CD14-positive monocyte (primary cell): ENCODE measurements around the gene INO80C. TPM values are rescaled to one million over a fixed set of nuclear protein-coding genes. Genes with fewer than 3 reads are reported as not detected.

Experiments used
- DNase-seq, 3 donors: peaks; one replicate each; pipeline ENCODE4 v3.0.0-alpha.2; 2011 to 2022
- H2AFZ ChIP-seq: 2 replicates; pipeline ENCODE4 v1.6.0; 2012; ENCODE audit warnings: mild to moderate bottlenecking, low read depth, low read length, inconsistent platforms; ENCODE audit not compliant: insufficient read depth, poor library complexity, severe bottlenecking
- H3K27ac ChIP-seq, 2 donors: 1 replicate in 1 of 2; 2 replicates in 1 of 2; pipeline ENCODE4 v1.5.1; 2012 to 2013; ENCODE audit warnings: low read length in 2 of 2, control low read depth in 1 of 2, inconsistent platforms in 1 of 2, low read depth in 1 of 2, mild to moderate bottlenecking in 1 of 2
- H3K27me3 ChIP-seq, 2 donors: one replicate each; pipeline versions ENCODE4 v1.6.0 to v1.6.1; 2011 to 2013; ENCODE audit warnings: low read length in 2 of 2; ENCODE audit not compliant: control insufficient read depth in 2 of 2, insufficient read depth in 2 of 2
- H3K36me3 ChIP-seq, 2 donors: replicated peaks in 1 of 2; 1 replicate in 1 of 2; 2 replicates in 1 of 2; pipeline versions ENCODE4 v1.5.1 to v1.6.1; 2012 to 2013; ENCODE audit warnings: low read length in 2 of 2, control low read depth in 1 of 2, inconsistent platforms in 1 of 2, mild to moderate bottlenecking in 1 of 2; ENCODE audit not compliant: insufficient read depth in 2 of 2, control insufficient read depth in 1 of 2
- H3K4me1 ChIP-seq, 2 donors: 1 replicate in 1 of 2; 2 replicates in 1 of 2; pipeline versions ENCODE4 v1.5.1 to v1.6.1; 2012 to 2013; ENCODE audit warnings: low read length in 2 of 2, control low read depth in 1 of 2, inconsistent platforms in 1 of 2, mild to moderate bottlenecking in 1 of 2, moderate library complexity in 1 of 2; ENCODE audit not compliant: insufficient read depth in 2 of 2, control insufficient read depth in 1 of 2
- H3K4me2 ChIP-seq: replicated peaks from 2 replicates; pipeline ENCODE3; 2012; ENCODE audit warnings: low read length, moderate library complexity, mild to moderate bottlenecking; ENCODE audit not compliant: poor library complexity, severe bottlenecking; ENCODE audit errors: extremely low read depth
- H3K4me3 ChIP-seq, 3 experiments: fragments of 200-600 bp in 1 of 3; sonication (generic) in 1 of 3; replicated peaks in 1 of 3; 1 replicate in 2 of 3; 2 replicates in 1 of 3; pipeline ENCODE4 v1.5.1; 2011 to 2013; ENCODE audit warnings: low read length in 3 of 3, mild to moderate bottlenecking in 3 of 3, control low read depth in 2 of 3, low read depth in 2 of 3, inconsistent platforms in 1 of 3, moderate library complexity in 1 of 3
- H3K79me2 ChIP-seq: 2 replicates; pipeline ENCODE4 v1.6.0; 2012; ENCODE audit warnings: mild to moderate bottlenecking, control low read depth, inconsistent platforms, low read length, moderate library complexity; ENCODE audit not compliant: insufficient read depth
- H3K9ac ChIP-seq: 2 replicates; pipeline ENCODE4 v1.6.0; 2017; ENCODE audit warnings: low read length, mild to moderate bottlenecking; ENCODE audit not compliant: insufficient read depth, poor library complexity, severe bottlenecking
- H3K9me3 ChIP-seq, 2 donors: replicated peaks in 1 of 2; 1 replicate in 1 of 2; 2 replicates in 1 of 2; pipeline versions ENCODE4 v1.5.1 to v1.6.1; 2012 to 2013; ENCODE audit warnings: low read length in 2 of 2, control low read depth in 1 of 2; ENCODE audit not compliant: control insufficient read depth in 1 of 2, insufficient read depth in 1 of 2
- H4K20me1 ChIP-seq: 2 replicates; pipeline ENCODE4 v1.6.0; 2012; ENCODE audit warnings: mild to moderate bottlenecking, low read length, control low read depth, moderate library complexity; ENCODE audit not compliant: insufficient read depth
- H3K27ac Mint-ChIP-seq, 7 donors: one replicate each; pipeline ENCODE4 v1.8.0; 2020; ENCODE audit warnings: mild to moderate bottlenecking in 7 of 7, mixed read lengths in 7 of 7, moderate library complexity in 6 of 7, inconsistent platforms in 2 of 7
- H3K27me3 Mint-ChIP-seq, 3 donors: one replicate each; pipeline ENCODE4 v1.8.0; 2021 to 2022; ENCODE audit warnings: low read depth in 3 of 3, mild to moderate bottlenecking in 3 of 3, mixed read lengths in 3 of 3, moderate library complexity in 3 of 3, inconsistent platforms in 1 of 3
- H3K36me3 Mint-ChIP-seq, 2 donors: one replicate each; pipeline ENCODE4 v1.8.0; 2020; ENCODE audit warnings: mixed read lengths in 2 of 2, inconsistent platforms in 1 of 2, mild to moderate bottlenecking in 1 of 2
- H3K4me1 Mint-ChIP-seq: one replicate; pipeline ENCODE4 v1.8.0; 2020; ENCODE audit warnings: mild to moderate bottlenecking, mixed read lengths
- H3K4me3 Mint-ChIP-seq, 2 donors: one replicate each; pipeline ENCODE4 v1.8.0; 2020; ENCODE audit warnings: mild to moderate bottlenecking in 2 of 2, mixed read lengths in 2 of 2, moderate library complexity in 1 of 2
- H3K9me3 Mint-ChIP-seq, 7 donors: one replicate each; pipeline ENCODE4 v1.8.0; 2020 to 2022; ENCODE audit warnings: mixed read lengths in 7 of 7, mild to moderate bottlenecking in 6 of 7, moderate library complexity in 6 of 7, inconsistent platforms in 2 of 7
- CTCF ChIP-seq: fragments of 200-600 bp; IDR thresholded peaks from one replicate; pipeline ENCODE4 v1.8.0; 2022; ENCODE audit warnings: antibody characterized with exemption, mild to moderate bottlenecking
- WGBS: methylation state at CpG from one replicate; pipeline ENCODE4 v1.1.5; 2013; ENCODE audit warnings: missing lambda C conversion rate; ENCODE audit not compliant: insufficient coverage; 5-methylcytosine and 5-hydroxymethylcytosine counted together
- intact Hi-C, 2 donors: fragments of 100-400 bp; cut with micrococcal nuclease; formaldehyde crosslinking; loops; one replicate each; pipeline versions ENCODE4 v1.15.0 to v1.15.1; 2023
- polyA plus RNA-seq, 3 donors: library from polyadenylated mRNA; depleted of rRNA in 1 of 3; unstranded in 2 of 3; stranded (reverse) in 1 of 3; fragments of 300-500 nt in 2 of 3; fragments of >200 nt in 1 of 3; fragmentation: Illumina TruSeq in 2 of 3; gene quantifications; 1 replicate in 2 of 3; 2 replicates in 1 of 3; pipeline ENCODE4 v1.2.3, GENCODE V29; 2012 to 2021

INO80C gene
- polyA plus RNA-seq, 3 donors, result 17.7 to 27.9 (median 22.3) TPM

- Histone ChIP-seq H3K79me2 (no peaks in the 10 kb centered on the region), H3K4me2 (no peak overlapping the region), H4K20me1 (no peaks in the 10 kb centered on the region), H3K27me3 (no peaks in the 10 kb centered on the region), H3K4me1 (no peaks in the 10 kb centered on the region), H3K9ac (no peak overlapping the region), H3K4me3 (no peak overlapping the region), H3K36me3 (no peaks in the 10 kb centered on the region), H2AFZ (no peak overlapping the region), H3K9me3 (no peaks in the 10 kb centered on the region), H3K27ac (no peak overlapping the region)
- H3K9me3 Mint-ChIP-seq, result peaks cover 0 to 5% (median 3%) of the 10 kb centered on the region in 7 donors
- TF ChIP-seq CTCF, result no peak
- no peak overlapping the region for H3K4me3 Mint-ChIP-seq
- H3K36me3 Mint-ChIP-seq, result no peaks in the 10 kb centered on the region
- intact Hi-C loops, result no loop called here
- no peak overlapping the region for H3K27ac Mint-ChIP-seq
- no peaks in the 10 kb centered on the region for H3K4me1 Mint-ChIP-seq
- peaks cover 0 to 4% (median 2%) of the 10 kb centered on the region in 3 donors for H3K27me3 Mint-ChIP-seq
- DNase-seq, result no peak
Measured at GRCh38 chr18:35542356-35542755, 44.6 kb upstream of the INO80C start.

- H3K4me1 Mint-ChIP-seq, result no peaks in the 10 kb centered on the region
- H3K9ac ChIP-seq, result no peak overlapping the region
- no peaks in the 10 kb centered on the region for H3K79me2 ChIP-seq
- TF ChIP-seq CTCF, result no peak
- H3K27me3 Mint-ChIP-seq, result peaks cover 0 to 5% (median 0%) of the 10 kb centered on the region in 3 donors
- H3K4me1 ChIP-seq, result no peaks in the 10 kb centered on the region
- peaks cover 6 to 9% of the 10 kb centered on the region in 2 donors for H3K9me3 ChIP-seq
- peaks cover 8 to 25% (median 15%) of the 10 kb centered on the region in 7 donors for H3K9me3 Mint-ChIP-seq
- H2AFZ ChIP-seq, result no peak overlapping the region
- H3K27me3 ChIP-seq, result no peaks in the 10 kb centered on the region
- no peak overlapping the region for H3K4me2 ChIP-seq
- intact Hi-C loops, result no loop called here
- 100% methylated on average over 1 of the region's 1 CpG for WGBS
- no peak for DNase-seq
- H3K36me3 Mint-ChIP-seq, result no peaks in the 10 kb centered on the region
- no peak overlapping the region for H3K27ac ChIP-seq
- H3K4me3 Mint-ChIP-seq, result no peak overlapping the region
- H4K20me1 ChIP-seq, result no peaks in the 10 kb centered on the region
- no peaks in the 10 kb centered on the region for H3K36me3 ChIP-seq
- H3K4me3 ChIP-seq, result no peak overlapping the region
- H3K27ac Mint-ChIP-seq, result no peak overlapping the region
Measured at GRCh38 chr18:35535297-35535696, 37.5 kb upstream of the INO80C start.
